Brain microvascular endothelial cell (primary cell): ENCODE measurements around the gene MAN1A1.

Experiments used
- DNase-seq: peaks from one replicate; pipeline ENCODE4 v3.0.0-alpha.2; 2020
- H3K27ac ChIP-seq: fragments of 250-450 bp; sonication (Bioruptor Pico); 2 replicates; pipeline ENCODE4 v1.5.1; 2020; ENCODE audit warnings: mild to moderate bottlenecking, moderate library complexity
- H3K27me3 ChIP-seq: fragments of 250-450 bp; sonication (Bioruptor Pico); replicated peaks from 2 replicates; pipeline ENCODE4 v1.5.1; 2020; ENCODE audit warnings: mild to moderate bottlenecking
- H3K36me3 ChIP-seq: fragments of 250-450 bp; sonication (Bioruptor Pico); replicated peaks from 2 replicates; pipeline ENCODE4 v1.5.1; 2020; ENCODE audit warnings: mild to moderate bottlenecking
- H3K4me3 ChIP-seq: 2 replicates; pipeline ENCODE4 v1.5.1; 2011; ENCODE audit warnings: low read depth, mild to moderate bottlenecking, control low read depth, low read length, moderate library complexity
- CTCF ChIP-seq: IDR thresholded peaks from 2 replicates; pipeline ENCODE4 v1.5.1; 2011; ENCODE audit warnings: low read depth, mild to moderate bottlenecking, moderate library complexity, low read length, control low read depth, inconsistent platforms; ENCODE audit errors: missing control alignments
- in situ Hi-C: cut with HindIII; loops from 2 replicates; pipeline ENCODE4 v1.10.0; 2017; ENCODE audit warnings: low sequenced_read_pairs, low pct_ligation_motif_present

MAN1A1 gene

GRCh38 chr6:119173249-119174084 lies 176.1 kb downstream of the MAN1A1 start:
- TF ChIP-seq CTCF = no peak
- in situ Hi-C loops = no loop called here
- Histone ChIP-seq H3K36me3 (no peaks in the 10 kb centered on the region), H3K27ac (no peak overlapping the region), H3K4me3 (no peak overlapping the region), H3K27me3 (no peaks in the 10 kb centered on the region)
- no peak for DNase-seq

- Histone ChIP-seq H3K36me3 (no peaks in the 10 kb centered on the region), H3K27me3 (no peaks in the 10 kb centered on the region), H3K27ac (no peak overlapping the region), H3K4me3 (no peak overlapping the region)
- DNase-seq = no peak
- in situ Hi-C loops = no loop called here
- TF ChIP-seq CTCF = no peak
Observed at GRCh38 chr6:119172824-119173223, 176.7 kb downstream of the MAN1A1 start.

DNA sequence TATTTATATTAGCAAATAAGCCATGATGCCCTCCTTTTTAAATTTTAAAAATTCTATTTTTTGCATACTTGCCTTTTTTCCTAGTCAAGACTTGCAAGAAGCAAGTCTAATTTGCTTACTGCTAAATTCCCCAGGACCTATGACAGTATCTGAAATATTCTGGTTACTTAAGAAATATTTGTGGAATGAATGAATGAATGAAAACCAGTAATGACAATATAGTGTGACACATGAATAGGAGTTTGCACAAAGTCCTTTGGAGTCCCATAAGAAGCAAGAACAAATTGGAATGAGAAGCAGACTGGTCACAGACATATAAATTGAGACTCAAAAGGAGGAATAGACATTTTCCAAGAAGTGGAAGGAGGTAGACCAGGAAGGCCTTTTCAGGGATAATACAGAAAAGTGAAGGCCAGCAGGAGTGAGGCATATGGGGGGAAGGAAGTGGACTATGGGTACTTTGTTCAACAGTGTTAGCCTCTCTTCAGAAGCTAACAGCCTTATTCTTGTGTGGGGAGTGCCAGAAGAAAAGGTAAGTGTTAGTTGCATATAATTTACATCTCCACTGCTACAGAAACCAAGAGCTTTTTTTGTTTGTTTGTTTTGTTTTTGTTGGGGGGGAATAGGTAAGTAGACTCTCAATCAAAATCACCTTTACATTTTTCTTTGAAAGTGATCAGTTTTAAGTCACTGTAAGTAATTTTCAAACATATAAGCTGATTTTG lies 177.5 kb downstream of the MAN1A1 start:
- TF ChIP-seq CTCF = no peak
- no peaks in the 10 kb centered on the region for H3K36me3 ChIP-seq
- DNase-seq = no peak
- no peaks in the 10 kb centered on the region for H3K27me3 ChIP-seq
- H3K4me3 ChIP-seq = no peak overlapping the region
- no peak overlapping the region for H3K27ac ChIP-seq
- in situ Hi-C loops = no loop called here

DNA sequence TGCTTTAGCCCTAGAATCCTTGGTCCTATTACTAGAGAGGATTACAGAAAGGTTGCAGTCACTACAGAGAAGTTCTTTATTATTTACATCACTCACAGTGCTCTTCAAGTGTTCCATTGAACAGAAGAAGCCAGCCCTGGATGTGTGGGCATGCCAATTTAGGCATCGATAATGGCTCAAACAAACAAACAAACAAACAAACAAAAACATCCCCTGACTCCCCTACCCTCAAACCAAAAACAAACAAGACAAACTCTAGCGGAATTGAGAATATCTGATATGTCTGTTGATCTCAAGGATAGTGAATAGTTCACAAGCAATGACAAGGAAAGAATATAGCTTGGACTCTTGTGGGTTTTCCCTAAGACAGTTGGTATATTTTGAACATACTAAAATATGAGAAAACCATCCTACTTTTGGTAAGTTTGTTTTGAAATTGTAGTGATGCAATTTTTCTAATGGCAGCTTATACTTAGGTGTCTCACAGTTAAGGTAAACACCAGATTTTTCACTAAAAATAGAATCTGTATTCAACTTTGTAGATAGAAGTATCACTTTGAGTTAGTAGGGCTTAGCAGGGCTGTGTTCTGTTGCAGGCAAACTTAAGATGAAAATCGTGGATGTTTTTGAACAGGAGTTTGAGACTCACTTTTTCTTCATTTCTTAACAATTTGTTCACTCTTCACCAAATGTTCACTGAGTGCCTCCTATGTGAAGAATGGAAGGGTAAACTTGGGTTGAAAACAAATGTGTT lies 178.3 kb downstream of the MAN1A1 start:
- TF ChIP-seq CTCF = no peak
- in situ Hi-C loops = no loop called here

GRCh38 chr6:119170447-119171087 lies 179.0 kb downstream of the MAN1A1 start:
- no peak overlapping the region for H3K4me3 ChIP-seq
- DNase-seq = no peak
- in situ Hi-C loops = no loop called here
- H3K27ac ChIP-seq = no peak overlapping the region
- H3K27me3 ChIP-seq = no peaks in the 10 kb centered on the region
- TF ChIP-seq CTCF = no peak
- H3K36me3 ChIP-seq = no peaks in the 10 kb centered on the region

More for the DNA sequence above, 178.3 kb downstream of the MAN1A1 start:
- no peak overlapping the region for H3K27ac ChIP-seq
- H3K4me3 ChIP-seq = no peak overlapping the region
- no peaks in the 10 kb centered on the region for H3K36me3 ChIP-seq
- no peaks in the 10 kb centered on the region for H3K27me3 ChIP-seq
- no peak for DNase-seq
